NCI-H526 treated with DMSO at 0.1 percent for 48 hours (cell line): ENCODE data around the gene HOXD8.

Experiments used
- DNase-seq: peaks from one replicate; lab custom pipeline; 2025; lab: John Stamatoyannopoulos, UW

Gene HOXD8

DNA sequence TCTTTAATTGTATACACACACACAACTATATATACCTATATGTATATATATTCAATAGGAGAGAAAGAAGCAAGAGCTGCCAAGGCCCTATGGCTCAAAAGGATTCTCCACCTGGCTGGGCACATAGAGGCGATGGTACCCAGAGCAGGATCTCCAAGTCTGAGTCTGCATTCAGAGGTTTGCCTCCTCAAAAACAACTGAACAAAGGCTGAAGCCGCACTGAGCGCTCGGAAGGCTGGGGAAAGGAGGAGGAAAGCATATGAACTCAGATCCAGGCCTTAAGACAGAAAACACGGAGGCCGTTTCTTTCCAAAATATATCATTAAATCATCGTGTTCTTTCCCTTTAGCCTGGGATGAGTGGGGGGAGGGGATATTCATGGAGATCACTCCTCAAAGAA is 26.3 kb upstream of the HOXD8 start:
- DNase-seq: no peak

GRCh38 chr2:176103742-176104315 is 25.7 kb upstream of the HOXD8 start:
- DNase-seq: no peak

GRCh38 chr2:176104316-176105077 is 25.0 kb upstream of the HOXD8 start:
- DNase-seq: no peak

GRCh38 chr2:176105078-176105729 is 24.3 kb upstream of the HOXD8 start:
- no peak for DNase-seq

- no peak for DNase-seq
These were observed 23.6 kb upstream of the HOXD8 start for GRCh38 chr2:176105730-176106580.

GRCh38 chr2:176106581-176107539 is 22.6 kb upstream of the HOXD8 start, which contains the start of gene HOXD11:
Gene HOXD11, plus strand, starts transcription at chr2:176107280. Its CDS starts 76 bp downstream, at chr2:176107356.
- peak; percentile 73 for DNase-seq

DNA sequence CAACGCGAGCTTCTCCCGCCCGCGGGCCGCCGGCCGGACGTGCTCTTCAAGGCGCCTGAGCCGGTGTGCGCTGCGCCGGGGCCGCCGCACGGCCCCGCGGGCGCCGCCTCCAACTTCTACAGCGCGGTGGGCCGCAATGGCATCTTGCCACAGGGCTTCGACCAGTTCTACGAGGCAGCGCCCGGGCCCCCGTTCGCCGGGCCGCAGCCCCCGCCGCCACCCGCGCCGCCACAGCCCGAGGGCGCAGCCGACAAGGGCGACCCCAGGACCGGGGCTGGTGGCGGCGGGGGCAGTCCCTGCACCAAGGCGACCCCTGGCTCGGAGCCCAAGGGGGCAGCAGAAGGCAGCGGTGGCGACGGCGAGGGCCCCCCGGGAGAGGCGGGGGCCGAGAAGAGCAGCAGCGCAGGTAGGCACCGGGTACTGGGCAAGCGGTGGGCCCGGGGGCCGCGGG is 21.7 kb upstream of the HOXD8 start:
- no peak for DNase-seq

- peak; percentile 49 for DNase-seq
These were observed 20.2 kb upstream of the HOXD8 start for GRCh38 chr2:176109192-176109901.

- DNase-seq: peak; percentile 59
These were observed 19.6 kb upstream of the HOXD8 start for GRCh38 chr2:176109946-176110345.

DNA sequence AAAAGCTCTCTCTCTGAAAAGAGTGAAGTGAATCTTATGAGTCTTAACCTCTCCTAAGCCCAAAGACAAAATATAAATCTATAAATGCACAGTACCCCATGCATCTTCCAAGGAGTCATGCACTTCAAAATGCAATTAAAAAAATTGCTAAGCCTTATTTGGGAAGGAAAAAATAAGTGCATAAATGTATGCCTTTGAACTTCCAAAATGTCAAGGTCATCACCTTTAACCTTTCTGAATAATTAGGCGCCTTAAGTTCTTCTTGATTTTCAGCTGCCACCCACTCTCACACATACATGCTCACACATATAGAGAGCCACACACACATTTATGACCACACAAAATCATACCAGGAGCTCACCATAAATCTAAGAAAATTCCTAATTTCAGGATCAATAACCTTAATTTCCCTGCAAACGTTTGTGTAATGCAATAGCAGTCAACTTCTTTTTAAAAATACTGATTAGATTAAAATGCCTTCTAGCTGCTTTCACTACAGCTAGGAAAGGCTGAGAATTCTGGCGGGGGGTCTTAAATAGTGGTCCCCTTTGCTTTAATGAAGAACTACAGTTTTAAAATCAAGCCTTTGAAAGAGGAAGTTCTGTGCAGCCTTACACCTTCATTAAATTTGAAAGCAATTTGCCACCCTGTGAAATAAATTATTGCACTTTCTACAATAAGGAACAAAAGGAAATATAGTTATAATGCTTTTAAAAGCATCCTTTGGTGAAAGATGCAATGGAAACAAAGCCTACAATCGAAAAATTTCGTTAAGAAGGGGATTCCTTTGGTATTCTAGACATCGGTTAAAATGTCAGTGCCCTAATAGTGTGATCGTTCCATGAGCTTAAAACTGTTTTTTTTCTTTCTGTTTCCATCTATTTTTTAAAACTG is 18.8 kb upstream of the HOXD8 start:
- peak; percentile 65 for DNase-seq

DNA sequence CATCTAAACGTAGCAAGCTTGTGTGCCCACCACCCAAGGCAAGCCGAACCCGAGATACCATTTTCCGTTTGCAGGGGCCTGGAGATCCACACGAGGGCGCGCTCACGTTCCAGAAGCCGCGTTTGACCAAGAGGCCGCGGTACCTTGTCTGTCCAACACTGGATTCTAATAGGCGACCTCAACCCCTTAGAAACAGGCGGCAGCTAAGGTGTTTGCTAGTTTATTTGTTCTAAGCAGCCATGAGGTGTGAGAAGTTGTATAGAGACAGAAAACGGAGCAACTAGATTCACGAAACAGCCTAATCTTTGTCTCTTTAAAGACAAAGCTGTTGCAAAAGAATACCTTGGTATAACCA is 18.2 kb upstream of the HOXD8 start:
- peak; percentile 95 for DNase-seq

DNA sequence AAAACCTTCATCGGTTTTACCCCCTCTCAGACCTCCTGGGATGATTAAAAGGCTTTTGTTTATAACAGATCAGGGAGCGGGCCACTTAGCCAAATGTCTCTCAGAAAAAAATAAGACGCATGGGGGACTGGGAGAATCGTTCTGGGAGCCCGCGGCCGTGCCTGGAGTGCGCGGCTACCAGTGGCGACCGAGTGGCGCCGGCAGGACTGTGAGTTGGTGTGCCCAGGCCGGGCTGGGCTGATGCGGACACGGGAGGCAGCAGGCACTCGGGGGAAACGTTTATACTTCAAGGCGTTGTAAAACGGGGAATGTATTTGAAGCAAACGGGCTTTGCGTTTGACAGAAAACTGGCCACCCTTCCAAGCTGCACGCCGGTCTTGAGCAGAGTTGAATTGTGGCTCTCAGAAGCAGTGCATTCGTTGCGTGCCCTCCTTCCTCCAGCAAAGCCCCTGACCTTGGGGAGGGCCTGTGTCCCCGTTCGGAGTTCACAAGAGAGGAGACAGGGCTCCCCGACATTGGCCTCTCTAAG is 17.6 kb upstream of the HOXD8 start:
- DNase-seq: peak; percentile 54

- no peak for DNase-seq
These were observed 16.9 kb upstream of the HOXD8 start for GRCh38 chr2:176112375-176113302.

DNA sequence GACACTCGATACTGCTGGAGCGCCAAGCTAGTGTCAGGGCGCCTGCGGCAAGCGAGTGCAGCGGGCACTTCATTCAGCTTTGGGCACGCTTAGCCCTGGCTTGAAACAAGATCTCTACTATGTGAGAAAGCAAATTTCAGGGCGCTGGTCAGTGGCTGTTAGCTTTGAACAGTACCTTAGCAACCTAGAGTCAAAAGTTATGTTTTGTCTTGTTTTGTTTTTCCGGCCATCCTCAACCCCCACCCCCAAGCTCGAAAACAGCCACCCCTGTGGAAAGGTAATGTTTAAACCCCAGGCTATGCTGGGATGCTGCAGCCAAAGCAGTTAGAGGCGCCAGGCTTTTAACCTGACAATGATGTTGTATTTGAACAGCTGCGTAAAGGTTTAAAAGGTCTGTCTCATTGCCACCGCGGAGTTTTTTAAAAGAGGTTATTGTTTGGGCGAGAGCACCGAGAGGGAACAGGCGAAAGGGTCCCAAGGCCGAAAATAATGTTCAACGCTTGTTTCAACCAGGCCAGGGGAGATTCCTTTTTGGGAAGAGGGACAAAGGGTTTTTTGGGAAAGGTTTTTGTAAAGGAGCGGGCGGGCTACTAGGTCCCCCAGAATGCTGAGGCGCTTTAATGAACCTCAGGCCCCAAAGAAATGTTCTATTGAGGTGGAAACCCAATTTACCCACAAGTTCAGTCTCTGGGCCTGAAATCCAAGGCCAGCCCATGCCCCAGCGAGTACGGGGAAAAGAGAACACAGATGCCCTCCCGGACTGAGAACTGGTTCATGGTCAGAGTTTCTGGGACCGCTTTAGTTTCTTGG is 15.2 kb upstream of the HOXD8 start:
- DNase-seq: peak; percentile 92

DNA sequence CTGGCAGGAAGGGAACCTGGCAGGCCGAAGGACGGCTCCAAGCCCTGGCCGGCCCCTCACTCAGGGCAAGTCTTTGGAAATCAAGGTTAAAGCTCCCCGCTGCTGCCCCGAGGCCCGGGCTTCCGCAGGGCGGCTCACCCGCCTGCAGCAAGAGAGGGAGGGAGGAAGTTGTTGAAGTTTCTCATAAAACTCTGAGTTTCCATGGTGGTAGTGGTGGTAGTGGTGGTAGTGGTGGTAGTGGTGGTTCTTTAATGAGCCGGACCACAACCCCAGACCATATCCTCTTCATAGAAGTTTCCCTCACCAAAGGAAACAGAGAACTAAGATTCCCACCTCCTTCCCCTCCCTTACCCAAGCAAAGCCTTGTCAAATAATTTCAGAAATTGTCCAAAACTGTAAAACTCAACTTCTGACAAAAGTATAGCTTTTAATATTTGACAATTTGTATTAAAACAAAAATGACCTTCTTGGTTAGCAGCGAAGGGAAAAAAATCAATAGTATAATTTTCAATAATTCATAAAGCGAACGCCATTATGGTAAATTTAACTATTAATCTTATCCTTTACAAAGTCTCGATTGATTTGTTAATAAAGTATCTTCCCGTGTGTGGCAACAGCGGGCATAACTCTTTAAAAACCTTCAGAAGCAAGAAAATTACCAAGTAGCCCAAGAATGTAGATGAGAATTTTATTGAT is 14.4 kb upstream of the HOXD8 start:
- DNase-seq: no peak
